ENCODE measurements around the gene FBXO45. TPM values are rescaled to one million over a fixed set of nuclear protein-coding genes. Genes with fewer than 3 reads are reported as not detected.
"Not testable (repeated sequence)": the region's sequence is repeated elsewhere in the genome, so short reads cannot be mapped to it uniquely, and the experiment has no call there.

The FBXO45 gene
- total RNA-seq, 1 donor from 2014 or later = 9.9 TPM

GRCh38 chr3:196619223-196619622, 50.8 kb downstream of the FBXO45 start:
- TF ChIP-seq, protein P1, sequence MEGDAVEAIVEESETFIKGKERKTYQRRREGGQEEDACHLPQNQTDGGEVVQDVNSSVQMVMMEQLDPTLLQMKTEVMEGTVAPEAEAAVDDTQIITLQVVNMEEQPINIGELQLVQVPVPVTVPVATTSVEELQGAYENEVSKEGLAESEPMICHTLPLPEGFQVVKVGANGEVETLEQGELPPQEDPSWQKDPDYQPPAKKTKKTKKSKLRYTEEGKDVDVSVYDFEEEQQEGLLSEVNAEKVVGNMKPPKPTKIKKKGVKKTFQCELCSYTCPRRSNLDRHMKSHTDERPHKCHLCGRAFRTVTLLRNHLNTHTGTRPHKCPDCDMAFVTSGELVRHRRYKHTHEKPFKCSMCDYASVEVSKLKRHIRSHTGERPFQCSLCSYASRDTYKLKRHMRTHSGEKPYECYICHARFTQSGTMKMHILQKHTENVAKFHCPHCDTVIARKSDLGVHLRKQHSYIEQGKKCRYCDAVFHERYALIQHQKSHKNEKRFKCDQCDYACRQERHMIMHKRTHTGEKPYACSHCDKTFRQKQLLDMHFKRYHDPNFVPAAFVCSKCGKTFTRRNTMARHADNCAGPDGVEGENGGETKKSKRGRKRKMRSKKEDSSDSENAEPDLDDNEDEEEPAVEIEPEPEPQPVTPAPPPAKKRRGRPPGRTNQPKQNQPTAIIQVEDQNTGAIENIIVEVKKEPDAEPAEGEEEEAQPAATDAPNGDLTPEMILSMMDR (IDR thresholded peaks at IDR 0.05) = no peak
- Mint-ChIP-seq H3K4me3 (ENCODE audit: unreplicated experiment) (no peak overlapping the region), H3K4me1 (ENCODE audit: low read depth) (peaks cover 5% of the 10 kb centered on the region), H3K9me3 (ENCODE audit: low read depth) (no peaks in the 10 kb centered on the region), H3K27ac (ENCODE audit: unreplicated experiment) (no peak overlapping the region), H3K36me3 (ENCODE audit: low read depth) (no peaks in the 10 kb centered on the region), H3K27me3 (ENCODE audit: low read depth) (peaks cover 4% of the 10 kb centered on the region)
- no peak for DNase-seq (ENCODE audit: low spot score)

DNA sequence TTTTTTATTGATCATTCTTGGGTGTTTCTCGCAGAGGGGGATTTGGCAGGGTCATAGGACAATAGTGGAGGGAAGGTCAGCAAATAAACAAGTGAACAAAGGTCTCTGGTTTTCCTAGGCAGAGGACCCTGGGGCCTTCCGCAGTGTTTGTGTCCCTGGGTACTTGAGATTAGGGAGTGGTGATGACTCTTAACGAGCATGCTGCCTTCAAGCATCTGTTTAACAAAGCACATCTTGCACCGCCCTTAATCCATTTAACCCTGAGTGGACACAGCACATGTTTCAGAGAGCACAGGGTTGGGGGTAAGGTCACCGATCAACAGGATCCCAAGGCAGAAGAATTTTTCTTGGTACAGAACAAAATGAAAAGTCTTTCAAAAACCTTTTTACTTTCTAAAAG, 51.2 kb downstream of the FBXO45 start:
- not testable (repeated sequence) for H3K27me3 Mint-ChIP-seq (ENCODE audit: low read depth)

GRCh38 chr3:196620161-196620604, 51.7 kb downstream of the FBXO45 start:
- H3K4me1 Mint-ChIP-seq (ENCODE audit: low read depth) = peaks cover 5% of the 10 kb centered on the region
- H3K36me3 Mint-ChIP-seq (ENCODE audit: low read depth) = no peaks in the 10 kb centered on the region
- peaks cover 6% of the 10 kb centered on the region for H3K27me3 Mint-ChIP-seq (ENCODE audit: low read depth)
- no peak for DNase-seq (ENCODE audit: low spot score)
- no peak overlapping the region for H3K27ac Mint-ChIP-seq (ENCODE audit: unreplicated experiment)
- TF ChIP-seq, protein P1 (IDR thresholded peaks at IDR 0.05) = no peak
- H3K9me3 Mint-ChIP-seq (ENCODE audit: low read depth) = no peaks in the 10 kb centered on the region
- no peak overlapping the region for H3K4me3 Mint-ChIP-seq (ENCODE audit: unreplicated experiment)

More for the DNA sequence above, 51.2 kb downstream of the FBXO45 start:
- DNase-seq (ENCODE audit: low spot score); H3K36me3 Mint-ChIP-seq (ENCODE audit: low read depth); H3K9me3 Mint-ChIP-seq (ENCODE audit: low read depth); H3K4me1 Mint-ChIP-seq (ENCODE audit: low read depth); H3K27ac Mint-ChIP-seq (ENCODE audit: unreplicated experiment); H3K4me3 Mint-ChIP-seq (ENCODE audit: unreplicated experiment): not testable (repeated sequence)

- Mint-ChIP-seq H3K4me3 (ENCODE audit: unreplicated experiment) (no peak overlapping the region), H3K9me3 (ENCODE audit: low read depth) (no peaks in the 10 kb centered on the region), H3K27me3 (ENCODE audit: low read depth) (peaks cover 9% of the 10 kb centered on the region), H3K4me1 (ENCODE audit: low read depth) (peaks cover 5% of the 10 kb centered on the region), H3K36me3 (ENCODE audit: low read depth) (no peaks in the 10 kb centered on the region), H3K27ac (ENCODE audit: unreplicated experiment) (no peak overlapping the region)
- TF ChIP-seq, protein P1 (IDR thresholded peaks at IDR 0.05) = no peak
- no peak for DNase-seq (ENCODE audit: low spot score)
Observed at GRCh38 chr3:196620684-196621083, 52.2 kb downstream of the FBXO45 start.

- H3K27ac Mint-ChIP-seq (ENCODE audit: unreplicated experiment) = no peak overlapping the region
- H3K9me3 Mint-ChIP-seq (ENCODE audit: low read depth) = no peaks in the 10 kb centered on the region
- H3K4me1 Mint-ChIP-seq (ENCODE audit: low read depth) = peaks cover 5% of the 10 kb centered on the region
- no peak overlapping the region for H3K4me3 Mint-ChIP-seq (ENCODE audit: unreplicated experiment)
- peaks cover 9% of the 10 kb centered on the region for H3K27me3 Mint-ChIP-seq (ENCODE audit: low read depth)
- no peak for DNase-seq (ENCODE audit: low spot score)
- H3K36me3 Mint-ChIP-seq (ENCODE audit: low read depth) = no peaks in the 10 kb centered on the region
- TF ChIP-seq, protein P1 (IDR thresholded peaks at IDR 0.05) = no peak
Observed at GRCh38 chr3:196621611-196622010, 53.2 kb downstream of the FBXO45 start.

DNA sequence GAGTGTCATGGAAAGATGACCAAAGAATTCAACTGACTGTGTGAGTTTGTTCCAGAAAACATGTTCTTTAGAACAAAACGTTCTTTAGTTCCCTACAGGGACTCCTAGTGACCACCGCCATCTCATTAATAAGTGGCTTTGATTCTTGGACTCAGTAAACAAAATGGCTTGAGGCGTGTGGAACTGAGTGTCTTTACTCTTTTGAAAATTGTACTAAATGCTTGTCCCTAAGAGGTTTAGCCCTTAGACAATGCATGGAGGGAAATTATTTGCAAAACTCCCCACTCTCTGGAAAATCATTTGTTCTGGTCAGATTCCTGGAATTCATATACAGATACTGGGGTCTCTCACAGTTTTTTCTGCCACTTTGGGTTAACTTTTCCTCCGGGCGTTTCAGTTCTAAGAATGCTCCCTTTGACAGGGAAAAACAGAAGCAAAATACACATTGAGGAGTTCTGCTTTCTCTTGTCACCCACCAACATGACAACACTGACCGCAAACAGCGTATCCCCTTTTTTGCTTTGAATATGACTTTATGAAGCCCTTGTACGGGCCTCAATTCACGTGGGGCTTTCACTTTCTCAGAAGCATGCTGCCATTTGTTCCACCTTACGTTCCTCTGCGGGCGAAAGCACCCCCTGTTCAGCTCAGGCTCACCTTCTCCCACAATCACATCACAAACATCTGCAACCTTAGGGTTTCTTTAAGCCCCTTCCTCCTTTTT, 55.8 kb downstream of the FBXO45 start:
- H3K27ac Mint-ChIP-seq (ENCODE audit: unreplicated experiment) = no peak overlapping the region
- peaks cover 9% of the 10 kb centered on the region for H3K27me3 Mint-ChIP-seq (ENCODE audit: low read depth)
- no peak overlapping the region for H3K4me3 Mint-ChIP-seq (ENCODE audit: unreplicated experiment)
- peaks cover 5% of the 10 kb centered on the region for H3K4me1 Mint-ChIP-seq (ENCODE audit: low read depth)
- no peaks in the 10 kb centered on the region for H3K36me3 Mint-ChIP-seq (ENCODE audit: low read depth)
- no peaks in the 10 kb centered on the region for H3K9me3 Mint-ChIP-seq (ENCODE audit: low read depth)
- TF ChIP-seq, protein P1 (IDR thresholded peaks at IDR 0.05) = no peak
- no peak for DNase-seq (ENCODE audit: low spot score)

Data from chondrocyte (in vitro differentiated cells).